Measurements from ENCODE around the gene CCL24.

The CCL24 gene

DNA sequence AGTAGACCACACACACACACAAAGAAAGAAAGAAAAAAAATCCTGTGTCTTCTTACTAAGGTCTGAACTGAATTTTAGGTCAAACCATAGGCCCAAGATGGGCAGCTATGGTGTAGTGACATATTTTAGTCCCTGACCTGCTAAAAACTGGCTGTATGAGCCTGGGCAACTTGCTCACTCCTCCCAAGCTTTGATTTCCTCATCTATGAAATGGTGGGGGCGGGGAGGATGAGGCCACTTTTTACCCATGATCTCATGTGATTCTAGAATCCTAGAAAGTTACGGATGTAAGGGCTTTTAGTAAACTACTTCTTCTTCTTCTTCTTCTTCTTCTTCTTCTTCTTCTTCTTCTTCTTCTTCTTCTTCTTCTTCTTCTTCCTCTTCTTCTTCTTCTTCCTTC lies 6.1 kb upstream of the CCL24 start:
- TF ChIP-seq, protein P1, sequence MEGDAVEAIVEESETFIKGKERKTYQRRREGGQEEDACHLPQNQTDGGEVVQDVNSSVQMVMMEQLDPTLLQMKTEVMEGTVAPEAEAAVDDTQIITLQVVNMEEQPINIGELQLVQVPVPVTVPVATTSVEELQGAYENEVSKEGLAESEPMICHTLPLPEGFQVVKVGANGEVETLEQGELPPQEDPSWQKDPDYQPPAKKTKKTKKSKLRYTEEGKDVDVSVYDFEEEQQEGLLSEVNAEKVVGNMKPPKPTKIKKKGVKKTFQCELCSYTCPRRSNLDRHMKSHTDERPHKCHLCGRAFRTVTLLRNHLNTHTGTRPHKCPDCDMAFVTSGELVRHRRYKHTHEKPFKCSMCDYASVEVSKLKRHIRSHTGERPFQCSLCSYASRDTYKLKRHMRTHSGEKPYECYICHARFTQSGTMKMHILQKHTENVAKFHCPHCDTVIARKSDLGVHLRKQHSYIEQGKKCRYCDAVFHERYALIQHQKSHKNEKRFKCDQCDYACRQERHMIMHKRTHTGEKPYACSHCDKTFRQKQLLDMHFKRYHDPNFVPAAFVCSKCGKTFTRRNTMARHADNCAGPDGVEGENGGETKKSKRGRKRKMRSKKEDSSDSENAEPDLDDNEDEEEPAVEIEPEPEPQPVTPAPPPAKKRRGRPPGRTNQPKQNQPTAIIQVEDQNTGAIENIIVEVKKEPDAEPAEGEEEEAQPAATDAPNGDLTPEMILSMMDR (IDR thresholded peaks at IDR 0.05; ENCODE audit: insufficient read depth, low read length, missing control alignments): no peak
- ChIA-PET POLR2A (no interaction called here), CTCF (interaction anchor here (0.6 to 1.1 kb wide), 2 partner anchors 9 to 10 kb away, joined by 3 read pairs; no protein-coding TSS in a partner anchor)
- no peak for DNase-seq (ENCODE audit: low read depth, low spot score)
- H3K4me3 ChIP-seq (ENCODE audit: low read depth, low read length): no peak overlapping the region

DNA sequence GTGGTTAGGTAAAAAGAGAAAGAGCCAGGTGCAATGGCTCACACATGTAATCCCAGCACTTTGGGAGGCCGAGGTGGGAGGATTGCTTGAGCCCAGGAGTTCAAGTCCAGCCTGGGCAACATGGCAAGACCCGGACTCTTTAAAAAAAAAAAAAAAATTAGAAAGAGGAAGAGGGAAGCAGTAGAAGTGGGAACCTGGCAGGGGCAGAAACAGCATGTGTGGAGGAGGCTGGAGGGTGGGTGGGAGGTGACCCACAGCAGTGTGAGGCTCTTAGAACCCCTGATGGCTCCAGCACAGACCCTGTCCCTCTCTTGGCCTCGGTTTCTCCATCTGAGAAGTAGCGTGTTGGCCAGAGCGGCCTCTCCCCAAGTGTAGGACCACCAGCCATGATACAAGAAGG lies 4.9 kb upstream of the CCL24 start:
- POLR2A ChIA-PET: no interaction called here
- TF ChIP-seq, protein P1 (IDR thresholded peaks at IDR 0.05; ENCODE audit: insufficient read depth, low read length, missing control alignments): no peak
- CTCF ChIA-PET: no interaction called here
- H3K4me3 ChIP-seq (ENCODE audit: low read depth, low read length): no peak overlapping the region
- no peak for DNase-seq (ENCODE audit: low read depth, low spot score)

- TF ChIP-seq, protein P1 (IDR thresholded peaks at IDR 0.05; ENCODE audit: insufficient read depth, low read length, missing control alignments): no peak
- H3K4me3 ChIP-seq (ENCODE audit: low read depth, low read length): no peak overlapping the region
- ChIA-PET CTCF (no interaction called here), POLR2A (no interaction called here)
- no peak for DNase-seq (ENCODE audit: low read depth, low spot score)
Observed at GRCh38 chr7:75817116-75817515, 3.5 kb upstream of the CCL24 start.

DNA sequence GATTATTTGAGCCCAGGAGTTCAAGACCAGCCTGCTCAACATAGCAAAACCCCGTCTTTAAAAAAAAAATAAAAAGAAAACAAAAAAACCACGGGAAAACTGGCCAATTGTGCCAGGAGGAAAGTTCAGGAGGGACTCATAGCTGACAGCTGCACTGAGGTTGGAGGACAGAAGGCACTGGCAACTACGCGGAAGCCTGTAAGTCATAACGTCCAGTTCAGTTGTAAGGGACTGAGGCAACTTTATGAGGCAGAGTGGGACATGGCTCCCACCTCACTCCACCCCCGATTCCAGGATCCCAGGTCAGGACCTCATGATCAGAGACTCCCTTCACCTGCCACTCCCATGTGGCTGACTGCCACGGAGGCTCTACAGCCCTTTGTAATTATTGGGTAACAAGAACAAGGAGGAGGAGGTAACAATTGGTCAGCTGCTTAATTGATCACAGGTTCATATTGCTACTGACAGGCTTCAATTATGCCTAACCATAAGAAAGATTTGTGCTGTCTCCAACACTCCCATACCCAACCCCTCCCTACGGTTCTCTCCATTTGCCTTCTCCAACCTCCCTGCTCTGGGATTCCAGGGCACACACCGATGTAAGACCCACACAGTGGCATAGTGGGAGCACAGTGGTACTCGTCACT lies 1.9 kb upstream of the CCL24 start:
- H3K4me3 ChIP-seq (ENCODE audit: low read depth, low read length): no peak overlapping the region
- TF ChIP-seq, protein P1 (IDR thresholded peaks at IDR 0.05; ENCODE audit: insufficient read depth, low read length, missing control alignments): no peak
- CTCF ChIA-PET: no interaction called here
- POLR2A ChIA-PET: no interaction called here
- no peak for DNase-seq (ENCODE audit: low read depth, low spot score)

DNA sequence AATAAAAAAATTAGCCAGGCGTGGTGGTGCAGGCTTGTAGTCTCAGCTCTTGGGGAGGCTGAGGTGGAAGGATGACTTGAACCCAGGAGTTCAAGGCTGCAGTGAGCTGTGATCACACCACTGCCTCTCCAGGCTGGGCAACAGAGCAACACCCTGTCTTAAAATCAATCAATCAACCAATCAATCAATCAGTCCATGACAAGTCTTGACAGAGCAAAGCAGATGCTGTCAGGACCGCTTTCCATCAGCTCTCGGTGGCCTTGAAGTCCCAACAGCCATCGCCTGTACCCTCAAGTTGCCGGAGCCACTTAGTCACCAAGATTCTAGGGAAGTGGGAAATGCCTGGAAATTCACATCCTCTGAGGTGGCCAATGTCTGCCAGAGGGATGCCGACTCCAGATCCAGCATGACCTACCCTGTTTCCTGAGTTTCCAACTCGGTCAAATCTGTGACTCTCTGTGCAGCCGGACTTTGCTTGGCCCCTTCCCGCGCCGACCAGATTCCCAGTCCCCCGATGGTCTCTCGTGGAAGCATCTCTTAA lies 871 bp upstream of the CCL24 start:
- TF ChIP-seq, protein P1 (IDR thresholded peaks at IDR 0.05; ENCODE audit: insufficient read depth, low read length, missing control alignments): no peak
- no peak for DNase-seq (ENCODE audit: low read depth, low spot score)
- H3K4me3 ChIP-seq (ENCODE audit: low read depth, low read length): no peak overlapping the region
- ChIA-PET CTCF (no interaction called here), POLR2A (no interaction called here)

- POLR2A ChIA-PET: no interaction called here
- no peak for DNase-seq (ENCODE audit: low read depth, low spot score)
- CTCF ChIA-PET: no interaction called here
- no peak overlapping the region for H3K4me3 ChIP-seq (ENCODE audit: low read depth, low read length)
- TF ChIP-seq, protein P1 (IDR thresholded peaks at IDR 0.05; ENCODE audit: insufficient read depth, low read length, missing control alignments): no peak
Observed at GRCh38 chr7:75813084-75813483, 522 bp downstream of the CCL24 start.

All from AG04449 (cell line).